Measurements from ENCODE around the gene CEMIP.

Gene CEMIP

GRCh38 chr15:80856809-80857377, 77.7 kb downstream of the CEMIP start:
- no peak for DNase-seq

- no peak for DNase-seq
Measured at GRCh38 chr15:80861731-80862170, 82.6 kb downstream of the CEMIP start.

- no peak for DNase-seq
Measured at GRCh38 chr15:80864666-80865065, 85.5 kb downstream of the CEMIP start.

GRCh38 chr15:80866936-80867335, 87.8 kb downstream of the CEMIP start:
- no peak for DNase-seq

GRCh38 chr15:80870366-80870765, 91.2 kb downstream of the CEMIP start:
- DNase-seq, result no peak

- no peak for DNase-seq
Measured at GRCh38 chr15:80870893-80871292, 91.7 kb downstream of the CEMIP start.

- DNase-seq, result no peak
Measured at GRCh38 chr15:80871858-80872257, 92.7 kb downstream of the CEMIP start.

- no peak for DNase-seq
Measured at GRCh38 chr15:80873366-80873952, 94.3 kb downstream of the CEMIP start.

GRCh38 chr15:80875568-80876347, 96.6 kb downstream of the CEMIP start:
- no peak for DNase-seq

- DNase-seq, result no peak
Measured at GRCh38 chr15:80876348-80876674, 97.1 kb downstream of the CEMIP start.

- no peak for DNase-seq
Measured at GRCh38 chr15:80878242-80878866, 99.2 kb downstream of the CEMIP start.

- no peak for DNase-seq
Measured at GRCh38 chr15:80878867-80879250, 99.7 kb downstream of the CEMIP start.

- DNase-seq, result no peak
Measured at GRCh38 chr15:80880086-80880485, 100.9 kb downstream of the CEMIP start.

- DNase-seq, result no peak
Measured at GRCh38 chr15:80883641-80884040, 104.5 kb downstream of the CEMIP start.

- DNase-seq, result no peak
Measured at GRCh38 chr15:80885016-80885579, 105.9 kb downstream of the CEMIP start.

GRCh38 chr15:80887148-80887547, 108.0 kb downstream of the CEMIP start:
- DNase-seq, result no peak

- DNase-seq, result no peak
Measured at GRCh38 chr15:80888846-80889245, 109.7 kb downstream of the CEMIP start.

GRCh38 chr15:80890341-80891005, 111.3 kb downstream of the CEMIP start:
- DNase-seq, result no peak

GRCh38 chr15:80891006-80891405, 111.8 kb downstream of the CEMIP start:
- no peak for DNase-seq

GRCh38 chr15:80892414-80892813, 113.2 kb downstream of the CEMIP start:
- DNase-seq, result no peak

GRCh38 chr15:80893777-80894176, 114.6 kb downstream of the CEMIP start:
- DNase-seq, result no peak

- no peak for DNase-seq
Measured at GRCh38 chr15:80895091-80895490, 115.9 kb downstream of the CEMIP start.

- no peak for DNase-seq
Measured at GRCh38 chr15:80895965-80896364, 116.8 kb downstream of the CEMIP start.

Data from activated CD4-positive, CD25-positive, alpha-beta regulatory T cell (primary cell).